ENCODE measurements around the gene HEATR5B.
"Not testable (repeated sequence)": the region's sequence is repeated elsewhere in the genome, so short reads cannot be mapped to it uniquely, and the experiment has no call there.

The HEATR5B gene

DNA sequence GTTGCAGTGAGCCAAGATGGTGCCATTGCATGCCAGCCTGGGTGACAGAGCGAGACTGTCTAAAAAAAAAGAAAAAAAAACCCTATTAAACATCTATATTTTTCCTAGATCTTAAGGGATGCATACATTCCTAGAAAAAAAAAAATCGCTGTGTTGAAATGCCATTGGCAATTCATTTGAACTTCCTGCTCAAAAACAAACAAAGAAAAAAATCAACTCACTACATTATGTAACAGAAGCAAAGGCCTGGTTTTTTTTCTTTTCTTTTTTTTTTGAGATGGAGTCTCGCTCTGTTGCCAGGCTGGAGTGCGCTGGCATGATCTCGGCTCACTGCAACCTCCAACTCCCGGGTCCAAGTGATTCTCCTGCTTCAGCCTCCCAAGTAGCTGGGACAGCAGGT lies 96.2 kb downstream of the HEATR5B start:
- DNase-seq (ENCODE audit: low read depth in 1 of 2, low spot score in 1 of 2), result no peak

DNA sequence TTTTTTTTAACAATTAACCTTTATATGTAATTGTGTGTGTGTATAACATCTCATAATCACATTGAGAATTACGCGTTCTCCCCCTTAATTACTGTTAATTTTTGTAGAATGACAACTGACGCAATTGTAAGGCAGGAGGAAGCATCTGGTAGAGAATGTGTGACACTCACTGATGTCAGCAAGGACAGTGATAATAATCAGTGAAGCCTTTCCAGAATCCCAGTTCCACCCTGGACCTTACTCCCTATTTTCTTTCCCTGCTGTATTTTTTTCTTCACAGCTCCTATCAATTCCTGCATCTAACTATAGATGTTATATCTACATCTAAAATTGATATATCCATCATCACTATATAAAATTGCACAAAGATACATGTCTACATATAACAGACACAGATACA lies 101.7 kb downstream of the HEATR5B start:
- DNase-seq (ENCODE audit: low read depth in 1 of 2, low spot score in 1 of 2), result no peak

DNA sequence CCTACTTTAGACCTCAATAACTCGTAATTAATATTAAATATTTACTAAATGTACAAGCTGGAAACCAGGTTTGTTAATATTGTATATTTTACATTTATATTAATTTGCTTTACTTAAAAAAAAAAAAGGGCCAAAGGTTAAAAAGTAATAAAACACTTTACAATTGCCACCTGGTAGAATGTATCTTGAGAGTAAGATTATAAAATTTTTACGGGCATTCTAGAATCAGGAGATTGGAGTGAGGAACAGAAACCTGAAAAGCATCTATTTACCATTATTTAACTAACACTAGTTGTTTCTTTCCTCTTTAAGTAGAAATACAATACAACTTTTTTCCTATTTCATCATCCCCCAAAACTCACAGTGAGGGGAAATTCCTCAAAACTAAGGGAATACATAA lies 102.3 kb downstream of the HEATR5B start:
- DNase-seq (ENCODE audit: low read depth in 1 of 2, low spot score in 1 of 2), result no peak

DNA sequence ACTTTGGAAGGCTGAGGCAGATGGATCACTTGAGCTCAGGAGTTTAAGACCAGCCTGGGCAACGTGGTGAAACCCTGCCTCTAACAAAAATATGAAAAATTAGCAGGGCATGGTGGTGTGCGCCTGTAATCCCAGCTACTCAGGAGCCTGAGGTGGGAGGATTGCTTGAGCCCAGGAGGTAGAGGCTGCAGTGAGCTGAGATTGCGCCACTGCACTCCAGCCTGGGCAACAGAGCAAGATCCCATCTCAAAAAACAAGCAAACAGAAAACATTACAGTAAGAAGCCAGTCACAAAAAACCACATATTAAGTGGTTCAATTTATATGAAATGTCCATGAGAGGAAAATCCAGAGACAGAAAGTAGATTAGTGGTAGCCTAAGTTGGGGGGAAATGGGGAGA lies 105.2 kb downstream of the HEATR5B start:
- not testable (repeated sequence) for DNase-seq (ENCODE audit: low read depth in 1 of 2, low spot score in 1 of 2)

DNA sequence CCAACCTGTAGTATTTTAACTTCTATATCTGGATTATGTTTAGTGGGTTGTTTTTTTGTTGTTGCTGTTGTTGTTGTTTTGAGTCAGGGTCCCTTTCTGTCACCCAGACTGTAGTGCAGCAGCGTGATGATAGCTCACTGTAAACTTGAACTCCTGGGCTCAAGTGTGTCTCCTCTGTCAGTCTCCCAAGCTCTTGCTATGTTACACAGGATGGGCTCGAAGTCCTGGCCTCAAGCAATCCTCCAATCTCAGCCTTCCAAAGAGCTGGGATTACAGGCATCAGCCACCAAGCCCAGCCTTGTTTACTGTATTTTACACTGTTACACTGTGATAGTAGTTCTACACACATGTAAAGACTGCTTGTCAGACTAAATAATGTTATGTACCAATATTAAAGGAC lies 108.1 kb downstream of the HEATR5B start:
- no peak for DNase-seq (ENCODE audit: low read depth in 1 of 2, low spot score in 1 of 2)

DNA sequence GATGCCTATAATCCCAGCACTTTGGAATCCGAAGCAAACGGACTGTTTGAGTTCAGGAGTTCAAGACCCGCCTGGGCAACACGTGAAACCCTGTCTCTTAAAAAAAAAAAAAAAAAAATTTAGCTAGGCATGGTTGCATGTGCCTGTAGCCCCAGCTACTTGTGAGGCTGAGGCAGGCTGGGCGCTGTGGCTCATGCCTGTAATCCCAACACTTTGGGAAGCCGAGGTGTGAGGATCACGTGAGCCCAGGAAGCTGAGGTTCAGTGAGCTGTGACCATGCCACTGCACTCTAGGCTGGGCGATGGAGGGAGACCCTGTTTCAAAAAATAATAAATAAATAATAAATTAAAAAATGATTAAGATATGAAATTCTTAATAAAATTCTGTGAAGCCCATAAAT lies 108.9 kb downstream of the HEATR5B start:
- no peak for DNase-seq (ENCODE audit: low read depth in 1 of 2, low spot score in 1 of 2)

DNA sequence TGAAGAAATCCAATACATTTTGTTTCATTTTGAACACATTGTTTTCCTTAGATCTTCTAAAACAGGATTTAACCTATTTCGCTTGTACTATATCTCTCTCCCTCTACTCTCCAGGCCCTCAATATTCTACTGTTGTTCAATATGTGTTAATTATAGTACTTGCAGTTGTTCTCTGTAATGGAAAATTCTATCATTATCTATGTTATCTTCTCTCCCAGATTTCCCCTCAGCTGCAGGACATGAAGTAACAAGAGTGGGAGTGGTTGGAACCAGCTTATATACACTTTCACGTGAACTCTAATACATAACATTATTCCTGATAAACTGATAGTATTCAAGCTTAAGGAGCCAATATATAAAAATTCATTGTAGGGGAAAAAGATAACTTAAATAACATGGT lies 110.9 kb downstream of the HEATR5B start:
- DNase-seq (ENCODE audit: low read depth in 1 of 2, low spot score in 1 of 2), result no peak

DNA sequence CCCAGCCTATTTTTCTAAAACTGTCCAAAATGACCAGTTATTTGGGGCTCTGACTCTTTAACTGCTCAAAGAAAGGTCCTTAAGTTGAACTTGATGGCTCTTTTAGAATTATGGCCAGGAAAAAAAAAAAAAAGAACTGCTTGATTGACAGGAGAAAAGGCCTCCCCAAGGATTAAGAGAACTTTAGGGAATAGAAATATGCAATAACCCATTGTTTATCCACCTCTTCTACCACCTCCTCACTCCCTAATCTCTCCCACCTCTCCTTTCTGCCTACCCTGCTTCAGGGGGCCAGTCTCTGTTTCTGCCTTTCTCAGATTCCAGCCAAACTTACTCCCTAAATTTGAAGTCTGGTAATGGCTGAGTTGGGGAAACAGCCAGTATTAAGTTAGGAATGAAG lies 112.2 kb downstream of the HEATR5B start:
- DNase-seq (ENCODE audit: low read depth in 1 of 2, low spot score in 1 of 2), result no peak

DNA sequence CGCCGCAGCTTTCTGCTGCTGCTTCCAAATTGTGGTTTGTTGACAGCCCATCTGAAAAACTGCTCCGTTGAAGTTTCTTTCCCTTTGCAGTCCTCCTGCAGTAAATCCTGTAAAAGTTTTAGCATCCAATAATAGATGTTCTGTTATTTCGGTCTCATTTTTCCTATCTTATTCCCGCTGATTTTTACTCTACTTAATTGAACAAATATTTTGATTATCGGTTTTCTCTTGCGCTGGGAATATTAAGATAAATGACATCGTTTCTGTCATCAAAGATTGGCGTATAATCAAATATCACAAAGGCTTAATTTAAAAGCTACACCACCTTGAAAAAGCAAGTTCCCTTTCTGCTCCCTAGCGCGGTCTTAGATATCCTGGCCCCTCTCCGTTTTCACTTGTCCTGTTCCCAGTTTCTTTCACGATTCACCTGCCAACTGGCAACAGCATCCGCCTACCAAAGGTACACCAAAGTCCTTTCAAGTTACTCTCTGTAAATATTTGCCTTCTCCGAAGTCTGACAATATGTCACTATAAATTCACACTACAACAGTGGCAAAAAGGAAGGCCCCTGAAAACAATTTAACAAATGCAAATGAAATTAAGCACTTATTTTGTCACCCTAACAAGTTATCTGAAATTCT lies 116.8 kb downstream of the HEATR5B start:
- DNase-seq (ENCODE audit: low read depth in 1 of 2, low spot score in 1 of 2), result no peak

DNA sequence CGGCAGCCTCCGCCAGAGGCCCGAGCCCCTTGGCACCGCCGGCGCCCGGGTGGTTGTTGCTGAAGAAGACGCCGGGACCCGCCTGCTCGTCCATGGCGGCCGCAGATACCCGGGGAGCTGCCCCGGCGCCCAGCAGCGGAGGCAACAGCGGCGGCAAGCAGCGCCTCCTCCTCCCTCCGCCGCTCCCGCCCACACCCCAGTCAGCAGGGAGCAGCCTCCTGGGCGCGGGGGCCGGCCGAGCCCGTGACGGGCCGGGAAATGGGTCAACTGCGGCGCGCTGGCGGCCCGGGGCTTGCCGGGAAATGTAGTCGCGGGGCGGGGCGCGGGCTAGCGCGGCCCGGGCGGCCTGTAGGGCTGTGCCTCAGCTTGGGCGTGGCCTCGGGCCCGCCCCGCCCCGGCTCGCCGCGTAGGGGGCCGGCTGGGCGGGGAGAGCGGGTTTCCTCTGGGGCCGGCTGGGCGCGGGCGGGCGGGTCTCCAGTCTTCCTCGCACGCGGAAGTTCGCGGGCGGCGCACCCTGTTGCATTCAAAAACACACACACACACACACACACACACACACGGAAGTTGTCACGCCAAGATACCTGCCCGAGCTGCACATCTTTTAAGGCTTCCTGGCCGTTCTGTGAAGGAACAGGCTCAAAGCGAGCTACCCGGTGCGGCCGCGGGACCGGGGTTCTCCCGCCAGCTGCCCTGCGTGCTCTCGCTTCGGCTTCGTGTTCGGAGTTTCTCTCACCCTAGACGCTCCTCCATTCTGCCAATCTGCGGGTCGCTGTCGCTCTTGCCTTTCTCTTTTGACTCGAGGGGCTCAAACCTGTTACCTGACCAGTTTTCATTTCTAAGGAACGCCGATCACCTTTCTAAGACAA lies 117.6 kb downstream of the HEATR5B start, which contains the start of gene STRN:
Gene STRN (minus strand): TSS at position 167 of the 866 bp plus-strand sequence. CDS start 73 bp downstream, at position 94.
- peak; percentile 92 to 98 for DNase-seq (ENCODE audit: low read depth in 1 of 2, low spot score in 1 of 2)

DNA sequence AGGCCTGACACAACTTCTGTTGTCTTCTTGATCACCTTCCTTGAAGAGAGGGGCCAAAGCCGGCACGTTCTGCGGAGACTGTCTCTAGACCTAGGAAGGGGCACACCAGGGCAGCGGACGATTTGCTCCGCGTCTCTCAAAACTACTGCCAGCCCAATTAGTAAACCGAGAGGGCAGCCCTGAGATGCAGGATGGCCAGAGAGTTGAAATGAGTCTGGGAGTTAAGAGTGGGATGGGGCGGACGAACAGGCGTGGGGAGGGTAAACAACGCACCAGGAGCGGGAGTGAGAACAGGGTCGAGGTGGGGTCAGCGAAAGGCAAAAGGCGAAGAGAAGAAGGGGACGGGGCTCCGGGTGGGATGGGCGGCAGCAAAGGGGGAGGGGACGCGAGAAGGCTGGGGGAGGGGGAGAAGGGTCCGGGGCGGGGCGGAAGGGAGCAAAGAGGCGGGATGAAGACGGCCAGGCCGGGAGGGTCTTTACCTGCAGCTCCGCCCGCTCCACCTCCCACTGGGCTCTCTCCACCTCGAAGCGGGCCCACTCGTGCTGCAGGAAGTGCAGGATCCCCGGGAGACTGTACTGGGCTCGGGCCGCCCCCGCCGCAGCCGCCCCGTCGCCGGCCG lies 118.3 kb downstream of the HEATR5B start:
- DNase-seq (ENCODE audit: low read depth in 1 of 2, low spot score in 1 of 2), result peak; percentile 8 to 32

DNA sequence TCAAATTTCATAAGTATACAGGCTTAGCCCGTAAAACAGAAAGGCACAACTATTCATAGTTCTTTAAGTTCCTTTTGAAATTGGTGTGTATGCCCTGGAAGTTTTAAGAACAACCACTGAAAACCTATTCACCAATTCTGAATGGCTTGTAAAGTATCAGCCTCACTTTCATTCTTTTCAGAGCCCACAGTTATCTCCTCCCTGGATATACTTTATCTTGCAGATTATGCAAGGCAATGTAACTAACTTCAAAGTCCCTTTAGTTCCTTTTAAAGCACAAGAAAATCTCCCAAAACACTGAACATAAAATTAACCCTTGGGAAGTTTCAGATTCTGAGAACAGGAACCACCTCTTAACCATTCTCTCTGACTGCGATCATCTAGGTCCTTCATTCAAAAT lies 119.0 kb downstream of the HEATR5B start:
- no peak for DNase-seq (ENCODE audit: low read depth in 1 of 2, low spot score in 1 of 2)

DNA sequence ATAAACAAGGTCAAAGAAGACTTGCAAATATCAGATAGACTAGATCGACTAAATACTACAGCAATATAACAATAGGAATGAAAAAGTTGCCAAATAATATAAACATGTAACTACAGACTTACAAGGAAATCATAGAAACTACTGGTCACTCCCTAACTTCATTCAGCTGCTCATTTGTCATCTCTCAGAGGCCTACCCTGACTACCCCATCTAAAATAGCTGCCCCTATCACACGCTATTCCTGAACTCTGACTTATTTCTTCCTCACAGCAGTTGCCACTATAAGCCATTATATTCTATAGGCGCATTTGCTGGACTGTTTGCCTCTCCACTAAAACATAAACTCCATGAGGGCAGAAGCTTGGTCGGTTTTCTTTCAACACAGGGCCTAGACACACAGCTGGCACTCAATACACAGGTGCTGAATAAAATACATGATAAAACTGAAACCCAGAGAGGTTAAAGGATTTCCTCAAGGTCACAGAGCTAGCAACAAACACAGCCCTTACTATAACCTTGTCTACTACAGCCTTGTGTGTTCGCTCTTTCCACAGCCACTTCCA lies 119.6 kb downstream of the HEATR5B start:
- no peak for DNase-seq (ENCODE audit: low read depth in 1 of 2, low spot score in 1 of 2)

DNA sequence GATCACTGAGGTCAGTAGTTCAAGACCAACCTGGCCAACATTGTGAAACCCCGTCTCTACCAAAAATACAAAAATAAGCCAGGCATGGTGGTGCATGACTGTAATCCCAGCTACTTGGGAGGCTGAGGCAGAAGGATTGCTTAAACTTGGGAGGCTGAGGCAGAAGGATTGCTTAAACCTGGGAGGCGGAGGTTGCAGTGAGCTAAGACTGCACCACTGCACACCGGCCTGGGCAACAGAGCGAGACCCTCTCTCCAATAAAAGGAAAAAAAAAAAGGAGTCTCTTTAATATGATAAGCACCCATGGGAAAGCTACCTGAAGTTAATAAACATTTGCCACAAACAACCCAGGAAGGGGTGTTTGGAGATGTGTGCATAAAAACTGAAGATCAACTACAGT lies 120.4 kb downstream of the HEATR5B start:
- no peak for DNase-seq (ENCODE audit: low read depth in 1 of 2, low spot score in 1 of 2)

DNA sequence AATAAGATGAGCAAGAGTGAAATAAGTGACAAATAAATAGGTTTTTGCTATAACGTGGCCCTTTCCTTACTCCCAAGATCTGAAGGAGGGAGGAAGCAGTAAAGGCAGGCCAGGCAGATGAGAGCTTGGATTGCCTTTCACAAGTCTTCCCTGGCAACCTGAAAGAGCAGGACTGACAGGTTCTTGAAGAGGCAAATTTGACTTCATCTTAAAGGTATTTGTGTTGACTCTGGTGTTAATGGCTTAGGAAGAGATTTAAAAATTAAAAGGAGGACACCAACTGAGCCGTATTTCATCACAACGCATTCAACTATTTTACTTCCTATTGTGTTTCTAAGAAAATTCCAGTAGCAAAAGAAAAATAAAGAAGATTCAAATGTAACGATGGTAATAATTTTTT lies 121.1 kb downstream of the HEATR5B start:
- DNase-seq (ENCODE audit: low read depth in 1 of 2, low spot score in 1 of 2), result no peak

DNA sequence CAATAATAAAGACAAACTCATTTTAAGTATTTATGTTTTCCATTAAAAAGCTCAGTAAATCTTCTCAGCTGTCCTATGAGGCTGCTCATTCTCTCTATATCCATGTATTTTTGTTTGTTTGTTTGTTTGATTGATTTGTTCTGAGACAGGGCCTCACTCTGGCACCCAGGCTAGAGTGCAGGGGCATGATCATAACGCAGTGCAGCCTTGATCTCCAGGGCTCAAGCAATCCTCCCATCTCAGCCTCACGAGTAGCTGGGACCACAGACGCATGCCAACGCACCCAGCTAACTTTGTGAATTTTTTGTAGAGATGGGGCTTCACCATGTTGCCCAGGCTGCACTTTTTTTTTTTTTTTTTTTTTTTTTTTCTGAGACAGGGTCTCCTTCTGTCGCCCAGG lies 123.4 kb downstream of the HEATR5B start:
- DNase-seq (ENCODE audit: low read depth in 1 of 2, low spot score in 1 of 2), result no peak

DNA sequence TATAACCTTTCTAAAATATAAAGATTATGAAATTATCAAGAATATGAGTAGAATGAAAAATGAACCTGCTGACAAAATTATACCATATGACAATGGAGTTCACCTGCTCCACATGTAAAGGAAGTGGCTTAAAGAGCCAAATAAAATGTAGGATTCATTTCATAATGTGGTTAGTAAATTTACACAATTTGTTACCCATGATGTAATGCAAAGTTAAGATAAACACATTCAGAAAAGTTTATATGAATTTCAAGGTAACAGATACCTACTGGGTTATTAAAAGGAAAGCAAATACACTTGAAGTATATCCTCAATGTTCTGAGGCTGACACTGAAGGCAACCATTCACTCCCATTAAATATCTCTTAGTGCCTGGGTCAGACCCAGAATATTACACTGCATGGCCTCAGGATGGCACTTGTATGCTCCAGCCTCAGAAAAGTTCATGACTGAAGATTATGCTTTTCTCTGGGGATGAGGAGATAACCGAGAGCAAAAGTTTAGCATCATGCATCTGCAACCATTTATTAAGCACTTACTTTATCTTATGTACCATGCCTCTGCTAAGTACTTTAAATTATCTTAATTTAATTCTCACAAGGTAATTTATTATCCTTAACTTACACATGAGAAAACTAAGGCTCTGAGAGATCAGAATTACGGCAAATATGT lies 124.0 kb downstream of the HEATR5B start:
- DNase-seq (ENCODE audit: low read depth in 1 of 2, low spot score in 1 of 2), result no peak

DNA sequence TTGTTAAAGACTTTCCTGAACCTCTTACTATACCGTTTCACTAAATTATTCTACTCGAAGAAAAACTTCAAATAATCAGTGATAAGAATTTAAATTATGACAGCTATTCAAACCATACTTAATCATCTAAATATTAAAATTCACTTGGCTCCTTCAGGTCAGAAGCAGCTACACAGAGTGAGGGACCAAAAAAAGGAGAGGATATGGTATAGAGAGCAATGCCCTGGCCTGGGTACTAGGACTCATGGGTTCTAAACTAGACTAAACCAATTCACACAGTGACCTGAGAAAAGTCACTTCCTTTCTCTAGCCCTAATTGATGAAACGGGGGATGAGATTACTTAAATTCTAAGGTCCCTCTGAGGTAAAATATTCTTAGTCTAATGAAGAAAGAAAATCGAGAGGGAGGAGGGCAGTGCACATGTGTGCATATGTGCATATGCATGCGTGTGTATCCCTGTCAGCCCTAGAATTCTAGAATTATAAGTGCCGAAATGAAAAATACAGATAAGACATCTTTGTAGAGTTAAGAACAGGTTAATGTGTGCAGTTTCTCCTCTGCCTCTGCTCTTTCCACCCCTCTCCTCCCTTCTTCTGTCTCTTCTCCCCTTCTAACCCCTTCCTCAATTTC lies 129.1 kb downstream of the HEATR5B start:
- no peak for DNase-seq (ENCODE audit: low read depth in 1 of 2, low spot score in 1 of 2)

DNA sequence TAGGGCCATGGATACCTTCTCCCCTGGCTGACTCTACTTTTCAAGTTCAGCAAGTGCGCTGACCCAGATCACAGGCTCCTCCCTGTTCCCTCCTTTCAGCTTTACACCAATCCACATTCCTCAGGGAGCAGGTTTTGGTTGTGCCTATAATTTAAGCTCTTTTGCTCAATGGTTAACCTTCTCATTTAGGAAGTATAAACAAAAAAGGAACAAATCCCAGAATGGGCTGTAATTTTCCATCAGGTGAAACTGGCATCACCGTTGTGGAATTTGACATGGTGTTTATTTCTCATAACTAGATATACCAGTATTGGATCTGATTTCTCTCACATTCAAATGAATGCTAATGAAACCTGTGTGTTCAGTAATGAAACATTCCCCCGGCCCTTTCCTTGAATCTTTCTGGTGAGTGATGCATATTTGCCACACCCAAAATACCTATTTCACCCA lies 131.4 kb downstream of the HEATR5B start:
- no peak for DNase-seq (ENCODE audit: low read depth in 1 of 2, low spot score in 1 of 2)

DNA sequence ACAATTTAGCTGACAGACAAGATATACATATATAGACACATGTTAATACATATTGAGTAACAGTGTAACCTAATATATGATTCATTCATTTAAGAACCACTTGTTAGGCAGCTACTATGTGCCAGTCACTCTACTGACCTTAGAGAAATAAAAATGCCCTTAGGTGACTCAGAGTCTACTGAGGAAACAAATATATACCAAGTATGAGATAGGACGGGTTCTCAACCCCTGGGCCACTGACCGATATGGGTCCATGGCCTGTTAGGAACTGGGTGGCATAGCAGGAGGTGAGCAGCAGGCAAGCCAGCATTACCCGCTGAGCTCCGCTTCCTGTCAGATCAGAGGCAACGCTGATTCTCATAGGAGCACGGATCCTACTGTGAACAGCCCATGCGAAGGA lies 132.6 kb downstream of the HEATR5B start:
- DNase-seq (ENCODE audit: low read depth in 1 of 2, low spot score in 1 of 2), result no peak

DNA sequence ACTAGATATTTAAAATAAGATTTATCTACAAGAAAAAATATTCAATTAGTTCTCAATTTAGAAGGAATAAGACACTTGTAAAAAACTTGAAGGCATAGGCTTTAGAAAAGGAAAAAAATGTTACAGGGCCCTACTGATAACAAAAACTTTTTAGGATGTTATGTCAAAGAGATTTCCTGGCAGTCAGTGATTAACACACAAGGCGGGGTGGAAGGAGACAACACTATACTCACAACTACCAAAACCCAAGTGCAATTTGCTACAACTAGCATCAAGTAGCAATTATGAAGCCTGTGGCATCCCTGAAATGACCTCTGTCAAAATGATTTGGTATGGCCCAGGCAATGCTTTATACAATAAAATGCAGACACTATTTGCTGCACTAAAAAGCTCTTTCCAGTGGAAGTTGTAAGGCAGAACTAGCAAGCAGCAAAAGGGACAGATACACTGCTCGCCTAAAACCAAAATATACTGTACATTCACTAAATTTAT lies 133.1 kb downstream of the HEATR5B start:
- no peak for DNase-seq (ENCODE audit: low read depth in 1 of 2, low spot score in 1 of 2)

All from activated T-helper 1 cell treated with anti-CD3 and anti-CD28 coated beads, Interleukin-2, amount 50 U/mL, for 16 hours (primary cell).